ENCODE measurements around the gene CNN2.
A peak's percentile ranks its signal among the peaks of the same experiment; 100 is the strongest.

The CNN2 gene

DNA sequence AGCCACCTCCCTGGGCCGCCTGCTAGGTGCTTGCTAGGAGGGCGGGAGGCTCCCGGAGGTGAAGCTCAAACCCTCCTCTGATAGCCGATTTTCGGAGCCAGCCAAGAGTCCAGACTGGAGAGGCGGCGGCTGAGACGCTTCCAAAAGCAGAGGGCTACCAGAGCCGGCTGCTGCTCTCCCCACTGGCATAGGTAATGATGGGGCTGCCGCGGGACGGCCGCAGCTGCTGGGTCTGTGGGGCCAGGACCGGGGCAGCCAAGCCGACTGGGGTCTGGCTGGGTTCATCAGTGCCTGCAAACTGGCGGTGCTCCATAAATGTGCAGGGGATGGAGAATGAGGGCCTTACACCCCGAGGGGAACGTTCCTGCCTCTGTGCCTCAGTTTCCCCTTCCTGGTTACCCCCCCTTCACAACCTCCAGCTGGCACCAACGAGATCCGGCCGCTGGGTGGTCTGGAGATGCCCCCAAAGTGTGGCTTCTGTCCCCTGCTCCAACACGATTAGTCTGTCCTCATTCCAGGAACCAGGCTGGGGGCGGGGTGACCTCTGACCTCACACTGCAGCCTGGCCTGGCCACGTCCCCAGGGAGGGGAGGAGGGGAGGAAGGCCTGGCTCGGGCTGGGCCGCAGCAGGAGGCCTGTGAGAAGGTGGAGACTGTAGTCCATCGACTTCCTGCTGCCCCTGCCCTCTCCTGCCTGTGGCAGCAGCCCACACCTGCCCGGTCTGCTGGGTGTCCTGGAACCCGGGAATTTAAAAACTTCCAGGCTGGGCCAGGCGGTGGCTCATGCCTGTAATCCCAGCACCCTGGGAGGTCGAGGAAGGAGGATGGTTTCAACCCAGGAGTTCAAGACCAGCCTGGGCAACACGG lies 46.0 kb upstream of the CNN2 start:
- DNase-seq (ENCODE audit: low read depth in 1 of 2, low spot score in 1 of 2): no peak
- H3K27ac ChIP-seq (replicated peaks): no peak overlapping the region
- TF ChIP-seq SPI1 (IDR thresholded peaks at IDR 0.05; ENCODE audit: borderline replicate concordance, low read depth): no peak
- TF ChIP-seq, protein P1, sequence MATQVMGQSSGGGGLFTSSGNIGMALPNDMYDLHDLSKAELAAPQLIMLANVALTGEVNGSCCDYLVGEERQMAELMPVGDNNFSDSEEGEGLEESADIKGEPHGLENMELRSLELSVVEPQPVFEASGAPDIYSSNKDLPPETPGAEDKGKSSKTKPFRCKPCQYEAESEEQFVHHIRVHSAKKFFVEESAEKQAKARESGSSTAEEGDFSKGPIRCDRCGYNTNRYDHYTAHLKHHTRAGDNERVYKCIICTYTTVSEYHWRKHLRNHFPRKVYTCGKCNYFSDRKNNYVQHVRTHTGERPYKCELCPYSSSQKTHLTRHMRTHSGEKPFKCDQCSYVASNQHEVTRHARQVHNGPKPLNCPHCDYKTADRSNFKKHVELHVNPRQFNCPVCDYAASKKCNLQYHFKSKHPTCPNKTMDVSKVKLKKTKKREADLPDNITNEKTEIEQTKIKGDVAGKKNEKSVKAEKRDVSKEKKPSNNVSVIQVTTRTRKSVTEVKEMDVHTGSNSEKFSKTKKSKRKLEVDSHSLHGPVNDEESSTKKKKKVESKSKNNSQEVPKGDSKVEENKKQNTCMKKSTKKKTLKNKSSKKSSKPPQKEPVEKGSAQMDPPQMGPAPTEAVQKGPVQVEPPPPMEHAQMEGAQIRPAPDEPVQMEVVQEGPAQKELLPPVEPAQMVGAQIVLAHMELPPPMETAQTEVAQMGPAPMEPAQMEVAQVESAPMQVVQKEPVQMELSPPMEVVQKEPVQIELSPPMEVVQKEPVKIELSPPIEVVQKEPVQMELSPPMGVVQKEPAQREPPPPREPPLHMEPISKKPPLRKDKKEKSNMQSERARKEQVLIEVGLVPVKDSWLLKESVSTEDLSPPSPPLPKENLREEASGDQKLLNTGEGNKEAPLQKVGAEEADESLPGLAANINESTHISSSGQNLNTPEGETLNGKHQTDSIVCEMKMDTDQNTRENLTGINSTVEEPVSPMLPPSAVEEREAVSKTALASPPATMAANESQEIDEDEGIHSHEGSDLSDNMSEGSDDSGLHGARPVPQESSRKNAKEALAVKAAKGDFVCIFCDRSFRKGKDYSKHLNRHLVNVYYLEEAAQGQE (IDR thresholded peaks at IDR 0.05; ENCODE audit: insufficient replicate concordance, low read depth): no peak
- TF ChIP-seq GABPA (IDR thresholded peaks at IDR 0.05; ENCODE audit: low read depth): no peak
- TF ChIP-seq POLR2AphosphoS5 (IDR thresholded peaks at IDR 0.05; ENCODE audit: low read depth): no peak
- TF ChIP-seq, protein P2, sequence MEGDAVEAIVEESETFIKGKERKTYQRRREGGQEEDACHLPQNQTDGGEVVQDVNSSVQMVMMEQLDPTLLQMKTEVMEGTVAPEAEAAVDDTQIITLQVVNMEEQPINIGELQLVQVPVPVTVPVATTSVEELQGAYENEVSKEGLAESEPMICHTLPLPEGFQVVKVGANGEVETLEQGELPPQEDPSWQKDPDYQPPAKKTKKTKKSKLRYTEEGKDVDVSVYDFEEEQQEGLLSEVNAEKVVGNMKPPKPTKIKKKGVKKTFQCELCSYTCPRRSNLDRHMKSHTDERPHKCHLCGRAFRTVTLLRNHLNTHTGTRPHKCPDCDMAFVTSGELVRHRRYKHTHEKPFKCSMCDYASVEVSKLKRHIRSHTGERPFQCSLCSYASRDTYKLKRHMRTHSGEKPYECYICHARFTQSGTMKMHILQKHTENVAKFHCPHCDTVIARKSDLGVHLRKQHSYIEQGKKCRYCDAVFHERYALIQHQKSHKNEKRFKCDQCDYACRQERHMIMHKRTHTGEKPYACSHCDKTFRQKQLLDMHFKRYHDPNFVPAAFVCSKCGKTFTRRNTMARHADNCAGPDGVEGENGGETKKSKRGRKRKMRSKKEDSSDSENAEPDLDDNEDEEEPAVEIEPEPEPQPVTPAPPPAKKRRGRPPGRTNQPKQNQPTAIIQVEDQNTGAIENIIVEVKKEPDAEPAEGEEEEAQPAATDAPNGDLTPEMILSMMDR (IDR thresholded peaks at IDR 0.05; ENCODE audit: insufficient read depth, low read length): no peak
- H3K27me3 ChIP-seq (ENCODE audit: insufficient read depth, poor library complexity, severe bottlenecking): no peaks in the 10 kb centered on the region
- no peak overlapping the region for H3K4me3 ChIP-seq (replicated peaks; ENCODE audit: insufficient read depth, low read length)

DNA sequence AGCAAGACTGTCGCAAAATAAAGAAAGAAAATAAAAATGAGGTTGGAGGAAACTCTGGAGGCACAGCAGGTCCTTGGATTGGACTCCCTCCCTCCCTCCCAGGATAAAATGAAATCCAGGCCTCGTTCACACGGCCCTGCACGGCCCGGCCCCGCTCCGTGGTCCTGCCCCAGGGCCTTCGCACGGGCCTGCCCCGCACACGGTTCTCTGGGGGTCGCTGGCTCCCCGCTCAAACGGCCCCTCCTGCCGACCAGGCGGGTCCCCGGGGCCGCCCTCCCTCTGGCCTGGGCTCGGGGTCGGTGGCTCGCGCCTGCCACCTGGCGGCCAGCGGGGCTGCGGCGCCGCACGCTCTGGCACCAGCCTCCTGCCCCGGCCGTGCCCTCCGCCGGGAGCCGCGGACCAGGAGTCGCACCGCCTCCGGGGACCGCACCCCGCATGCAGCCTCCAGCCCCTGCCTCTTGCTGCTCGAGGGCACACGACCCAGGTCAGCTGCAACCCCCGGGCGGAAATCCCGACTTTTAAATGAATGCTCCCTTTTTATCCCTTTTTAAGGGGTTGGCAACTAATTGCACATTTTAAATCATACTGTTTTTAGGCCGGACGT lies 43.7 kb upstream of the CNN2 start:
- TF ChIP-seq SPI1 (IDR thresholded peaks at IDR 0.05; ENCODE audit: borderline replicate concordance, low read depth): no peak
- TF ChIP-seq GABPA (IDR thresholded peaks at IDR 0.05; ENCODE audit: low read depth): no peak
- TF ChIP-seq POLR2AphosphoS5 (IDR thresholded peaks at IDR 0.05; ENCODE audit: low read depth): no peak
- TF ChIP-seq, protein P2 (IDR thresholded peaks at IDR 0.05; ENCODE audit: insufficient read depth, low read length): peak; percentile 25
- TF ChIP-seq, protein P1 (IDR thresholded peaks at IDR 0.05; ENCODE audit: insufficient replicate concordance, low read depth): no peak
- peak overlapping the region; percentile 22 for H3K4me3 ChIP-seq (replicated peaks; ENCODE audit: insufficient read depth, low read length)
- H3K27ac ChIP-seq (replicated peaks): peak overlapping the region; percentile 2; the same call in 1 of the 2 replicates
- peak; percentile 55 to 63 for DNase-seq (ENCODE audit: low read depth in 1 of 2, low spot score in 1 of 2)
- no peaks in the 10 kb centered on the region for H3K27me3 ChIP-seq (ENCODE audit: insufficient read depth, poor library complexity, severe bottlenecking)

DNA sequence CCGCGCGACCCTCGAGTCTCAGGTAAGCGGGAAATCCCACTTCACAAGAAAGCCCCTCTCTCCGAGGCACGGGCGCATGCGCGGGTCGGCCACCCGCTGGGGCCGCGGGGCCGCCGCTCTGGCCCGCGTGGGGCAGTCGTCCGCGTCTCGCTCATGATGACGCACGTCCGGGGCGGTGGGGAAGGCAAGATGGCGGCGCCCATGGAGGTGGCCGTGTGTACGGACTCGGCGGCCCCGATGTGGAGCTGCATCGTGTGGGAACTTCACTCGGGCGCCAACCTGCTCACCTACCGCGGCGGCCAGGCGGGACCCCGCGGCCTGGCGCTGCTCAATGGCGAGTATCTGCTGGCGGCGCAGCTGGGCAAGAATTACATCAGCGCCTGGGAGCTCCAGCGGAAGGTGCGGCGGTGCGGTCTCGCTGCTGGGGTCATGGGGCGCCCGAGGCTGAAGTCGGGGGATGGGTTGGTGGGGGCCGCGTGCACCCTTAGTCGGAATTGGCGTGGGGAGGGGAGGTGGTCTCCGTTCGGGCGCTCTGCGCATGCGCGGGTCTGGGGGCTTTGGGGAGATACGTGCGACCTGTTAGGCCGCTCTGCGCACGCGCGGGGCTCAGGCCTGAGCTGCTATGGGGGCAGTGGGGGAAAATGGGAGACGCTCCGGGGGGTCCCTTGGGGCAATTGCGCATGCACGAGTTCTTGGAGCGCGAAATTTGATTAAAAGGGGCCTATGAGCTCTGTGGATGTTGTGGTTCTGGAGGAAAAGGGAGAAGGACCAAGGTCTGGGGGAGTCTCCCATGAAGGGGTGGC lies 42.0 kb upstream of the CNN2 start, which contains the start of gene WDR18:
WDR18 (plus strand) TSS at position 181 of the 803 bp plus-strand sequence; CDS start at position 190, 9 bp downstream.
- Histone ChIP-seq H3K27me3 (ENCODE audit: insufficient read depth, poor library complexity, severe bottlenecking) (no peaks in the 10 kb centered on the region), H3K4me3 (replicated peaks; ENCODE audit: insufficient read depth, low read length) (peak within 1 kb of the TSS; percentile 100), H3K27ac (replicated peaks) (peak within 1 kb of the TSS; percentile 88)
- TF ChIP-seq SPI1 (IDR thresholded peaks at IDR 0.05; ENCODE audit: borderline replicate concordance, low read depth): no peak
- TF ChIP-seq, protein P2 (IDR thresholded peaks at IDR 0.05; ENCODE audit: insufficient read depth, low read length): no peak
- TF ChIP-seq POLR2AphosphoS5 (IDR thresholded peaks at IDR 0.05; ENCODE audit: low read depth): peak; percentile 64; the same call in 1 of the 2 replicates
- peak; percentile 80 for TF ChIP-seq GABPA (IDR thresholded peaks at IDR 0.05; ENCODE audit: low read depth)
- peak; percentile 81 to 90 for DNase-seq (ENCODE audit: low read depth in 1 of 2, low spot score in 1 of 2)

Measured in HL-60 (cell line).